Kidney glomerular epithelial cell (primary cell): ENCODE measurements around the gene NLRP8.
"Not testable (repeated sequence)": the region's sequence is repeated elsewhere in the genome, so short reads cannot be mapped to it uniquely, and the experiment has no call there.

ENCODE experiments used
- DNase-seq: peaks from one replicate; lab custom pipeline; 2025; lab: John Stamatoyannopoulos, UW

The NLRP8 gene

DNA sequence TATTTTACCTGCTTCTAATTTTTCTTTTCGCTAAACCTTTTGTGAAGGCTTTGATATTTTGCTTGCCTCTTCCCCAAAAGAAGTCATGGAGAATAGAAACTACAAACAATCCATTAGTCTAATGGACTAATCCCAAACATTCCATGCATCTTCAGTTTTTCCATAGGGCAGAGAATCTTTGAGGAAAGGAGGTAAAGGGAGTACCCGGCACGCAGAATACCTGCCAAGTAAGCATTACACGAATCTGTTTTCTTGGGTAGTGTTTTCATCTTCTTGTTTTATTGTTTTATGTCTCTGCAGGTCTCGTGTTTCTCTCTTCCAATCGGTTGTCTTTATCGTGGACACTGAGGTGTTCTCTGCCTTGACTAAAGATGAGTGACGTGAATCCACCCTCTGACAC, at the start of gene NLRP8:
Gene NLRP8 (plus strand): TSS at position 301 of the 400 bp plus-strand sequence.
- DNase-seq, result no peak

DNA sequence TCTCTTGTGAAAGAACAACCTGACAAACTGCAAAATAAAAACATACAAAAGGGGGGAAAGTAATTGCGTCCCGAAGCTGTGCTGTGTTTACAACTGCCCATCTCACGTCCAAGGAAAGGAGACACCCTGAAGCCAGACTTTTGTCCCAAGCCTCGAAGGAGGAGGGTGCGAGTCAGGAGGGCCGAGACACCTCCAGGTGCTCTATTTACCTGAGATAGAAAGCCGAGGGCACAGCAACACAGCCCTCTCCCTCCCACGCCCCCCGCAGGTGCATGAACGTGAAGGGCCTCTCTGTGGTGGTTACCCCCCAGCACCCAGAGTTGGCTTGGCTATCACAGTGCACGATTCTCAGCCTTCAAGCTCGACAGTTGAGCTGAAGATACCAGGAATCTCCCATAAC, 48.7 kb upstream of the NLRP8 start:
- DNase-seq, result no peak

DNA sequence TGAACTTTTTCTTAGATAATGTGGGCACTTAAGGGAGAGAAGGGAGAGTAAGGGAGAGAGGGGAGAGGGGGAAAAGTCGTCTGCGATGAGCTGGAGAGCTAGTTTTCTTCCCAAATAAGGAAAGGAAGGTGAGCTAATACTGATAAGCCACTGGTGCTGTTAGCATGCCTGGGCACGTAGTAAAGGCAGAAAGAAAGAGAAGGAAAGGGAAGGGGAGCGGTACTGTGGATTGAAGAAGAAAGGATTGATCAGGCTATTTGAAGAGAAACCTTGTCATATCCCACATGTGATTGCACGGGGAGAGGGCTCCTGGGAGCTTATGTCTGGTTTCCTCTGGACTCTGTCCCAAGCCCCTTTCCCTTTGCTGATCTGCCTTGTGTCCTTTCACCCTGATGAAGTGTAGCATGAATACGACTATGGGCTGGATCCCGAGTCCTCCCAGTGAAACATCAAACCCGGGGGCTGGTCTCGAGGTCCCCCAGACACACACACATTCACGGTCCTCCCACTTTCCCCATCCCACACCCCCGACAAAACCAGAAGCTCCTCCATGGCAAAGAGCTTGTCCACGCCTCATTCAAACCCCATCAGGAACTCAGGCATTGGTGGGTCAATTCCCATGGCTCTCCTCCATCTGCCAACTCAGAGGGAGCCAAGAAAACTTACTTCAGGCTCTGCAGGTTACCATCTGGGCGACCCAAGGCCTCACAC, 46.1 kb upstream of the NLRP8 start:
- DNase-seq, result no peak

DNA sequence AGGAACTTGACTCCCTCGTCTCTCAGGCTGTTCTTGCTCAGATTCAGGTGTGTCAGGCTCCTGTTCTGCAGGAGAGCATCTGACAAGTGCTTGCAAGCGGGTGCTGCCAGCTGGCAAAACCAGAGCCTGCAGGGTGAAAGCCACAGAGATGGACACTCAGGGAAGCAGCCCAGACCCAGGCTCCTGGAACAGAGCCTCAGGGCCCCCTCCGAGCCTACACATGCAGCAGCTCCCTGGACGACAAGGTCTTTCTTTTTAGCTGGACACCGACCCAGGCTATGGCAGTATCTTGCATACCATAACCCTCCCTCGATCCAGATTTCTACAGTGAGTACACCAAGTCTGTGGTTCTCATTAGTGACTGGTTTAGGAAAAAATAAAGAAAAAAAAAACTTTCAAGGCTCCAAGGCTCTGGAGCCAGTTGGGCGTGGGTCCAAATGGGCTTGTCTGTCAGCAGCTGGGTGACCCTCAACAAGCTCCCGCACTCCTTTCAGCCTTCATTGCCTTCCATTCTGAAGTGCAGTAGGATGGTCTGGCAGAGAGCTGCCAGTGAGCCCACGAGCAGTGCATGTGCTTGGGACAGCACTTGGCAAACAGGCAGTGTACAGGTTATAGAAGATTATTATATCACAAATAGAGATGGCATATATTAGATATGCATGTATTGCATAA, 45.4 kb upstream of the NLRP8 start:
- DNase-seq, result no peak

DNA sequence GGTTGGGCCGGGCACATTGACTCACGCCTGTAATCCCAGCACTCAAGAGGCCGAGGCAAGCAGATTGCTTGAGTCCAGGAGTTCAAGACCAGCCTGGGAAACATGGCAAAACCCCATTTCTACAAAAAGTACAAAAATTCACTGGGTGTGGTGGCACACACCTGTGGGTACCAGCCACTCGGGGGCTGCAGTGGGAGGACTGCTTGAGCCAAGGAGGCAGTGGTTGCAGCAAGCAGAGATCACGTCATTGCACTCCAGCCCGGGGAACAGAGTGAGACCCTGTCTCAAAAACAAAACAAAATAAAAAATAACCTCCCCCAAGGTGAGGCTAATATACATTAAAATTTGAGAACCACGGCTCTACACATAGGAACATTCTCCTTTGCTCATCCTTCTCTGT, 40.3 kb upstream of the NLRP8 start:
- no peak for DNase-seq

DNA sequence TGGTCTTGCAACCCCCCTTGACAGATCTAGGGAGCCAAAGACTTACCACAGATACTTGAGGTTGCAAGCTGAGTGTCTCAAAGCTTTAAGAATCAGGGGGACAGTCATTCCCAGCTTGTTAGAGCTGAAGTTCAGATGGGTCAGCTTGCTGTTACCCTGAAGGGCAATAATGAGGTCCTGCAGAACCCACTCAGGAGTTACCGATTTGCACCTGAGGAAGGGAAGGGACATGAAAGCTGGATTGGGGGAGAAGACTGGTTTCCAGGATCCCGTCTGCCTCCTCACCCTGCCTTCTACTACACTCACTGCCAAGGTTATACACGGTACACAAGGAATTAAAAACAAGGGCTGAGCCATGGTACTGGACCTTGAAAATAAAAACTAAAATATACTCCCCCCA, 39.9 kb upstream of the NLRP8 start:
- DNase-seq, result no peak

DNA sequence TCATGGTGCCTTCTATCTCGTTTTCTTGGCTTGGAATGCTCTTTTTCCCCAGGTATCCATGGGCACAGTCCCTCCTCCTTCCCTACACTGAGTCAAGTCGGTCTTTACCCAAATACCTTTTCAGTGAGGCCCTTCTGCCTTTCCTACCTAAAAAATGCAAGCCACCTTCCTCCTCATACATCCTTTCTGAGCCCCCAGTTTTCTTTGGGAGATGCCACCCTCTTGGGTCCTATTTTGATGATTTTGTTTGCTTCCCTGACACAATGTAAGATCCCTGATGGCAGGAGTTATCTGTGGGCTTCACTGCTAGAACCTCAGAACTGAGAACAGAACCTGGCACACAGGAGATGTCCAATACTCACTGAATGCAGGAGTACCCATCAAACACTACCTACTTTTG, 37.8 kb upstream of the NLRP8 start:
- DNase-seq, result no peak

DNA sequence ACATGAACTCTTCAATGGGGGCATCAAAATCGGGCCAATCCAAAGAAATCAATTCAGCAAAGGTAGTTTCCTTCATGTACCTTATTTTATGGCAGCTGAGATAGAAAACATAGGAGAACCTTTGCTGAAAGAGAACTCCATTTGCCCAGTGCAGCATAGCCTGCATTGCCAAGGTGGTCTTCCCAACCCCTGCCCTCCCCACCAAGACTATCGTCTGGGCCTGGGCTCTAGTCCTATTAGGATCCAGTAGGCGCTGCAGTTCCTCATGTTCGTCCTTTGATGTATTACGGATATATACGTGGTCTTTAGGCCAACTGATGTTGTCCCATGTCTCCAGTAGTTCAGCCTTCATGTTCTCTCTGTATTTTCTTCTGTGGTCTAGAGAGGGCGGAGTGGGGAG, 34.7 kb upstream of the NLRP8 start:
- no peak for DNase-seq

DNA sequence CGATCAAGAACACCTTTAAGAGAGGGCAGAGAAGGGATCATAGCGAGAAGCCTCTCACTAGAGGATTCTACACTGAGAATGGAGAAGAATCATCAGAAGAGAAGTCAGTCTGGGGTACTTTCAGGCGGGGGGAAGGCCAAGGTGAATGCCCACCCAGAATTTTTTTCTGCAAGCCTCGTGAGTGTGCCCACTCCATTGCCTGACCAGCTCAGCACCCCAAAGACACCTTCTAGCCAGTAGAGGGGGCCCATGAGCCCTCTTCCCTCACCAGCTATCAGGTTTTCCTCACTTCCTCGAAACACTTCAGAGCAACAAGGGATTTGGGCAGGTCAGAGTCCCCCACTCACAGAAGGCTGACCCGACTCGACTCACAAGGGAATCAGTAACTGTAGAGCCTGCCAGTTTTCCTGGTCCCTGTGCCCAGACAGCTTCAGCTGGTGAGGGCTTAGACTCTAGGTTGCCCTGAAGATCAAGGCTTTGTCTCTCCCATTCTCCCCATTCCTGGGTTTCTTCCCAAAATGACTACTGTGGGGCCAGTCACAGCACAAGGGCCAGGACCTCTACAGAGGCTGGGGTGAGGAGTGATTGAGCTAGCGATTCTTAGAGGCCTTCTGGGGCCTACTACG, 33.9 kb upstream of the NLRP8 start:
- no peak for DNase-seq

DNA sequence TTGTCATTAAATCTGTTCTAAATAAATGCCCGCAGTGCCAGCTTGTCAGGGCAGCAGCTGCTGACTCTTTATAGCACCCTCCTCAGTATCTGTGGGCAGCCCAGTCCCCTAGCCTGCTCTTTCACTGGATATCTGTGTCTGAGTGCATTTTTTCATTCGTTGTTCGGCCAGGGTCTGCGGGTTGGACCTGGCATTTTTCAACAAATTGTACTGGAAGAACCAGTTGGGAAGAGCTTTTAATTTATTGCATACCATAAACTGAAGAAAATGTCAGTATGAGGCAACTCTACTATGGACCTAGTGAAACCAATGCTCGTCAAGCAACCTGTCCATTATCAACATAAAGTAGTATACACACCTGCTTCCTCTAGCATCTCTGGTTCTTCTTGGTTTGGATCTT, 24.1 kb upstream of the NLRP8 start:
- DNase-seq, result no peak

DNA sequence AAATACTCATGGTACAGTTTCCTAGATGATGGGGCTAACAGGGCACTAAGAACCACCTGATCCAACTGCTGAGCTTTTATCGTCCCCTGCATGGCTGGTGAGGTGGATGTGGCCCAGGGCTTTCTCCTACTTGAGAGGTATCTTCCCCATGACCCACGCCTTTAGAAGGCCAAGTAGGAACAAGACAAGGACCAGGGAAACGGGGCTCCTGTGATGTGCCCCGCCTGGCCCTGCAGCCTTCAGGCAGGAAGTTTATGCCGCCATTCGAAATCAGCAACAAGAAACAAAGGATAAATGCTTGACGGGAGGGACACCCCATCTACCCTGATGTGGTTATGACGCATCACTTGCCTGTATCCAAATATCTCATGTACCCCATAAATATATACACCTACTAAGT, 19.6 kb upstream of the NLRP8 start:
- no peak for DNase-seq

DNA sequence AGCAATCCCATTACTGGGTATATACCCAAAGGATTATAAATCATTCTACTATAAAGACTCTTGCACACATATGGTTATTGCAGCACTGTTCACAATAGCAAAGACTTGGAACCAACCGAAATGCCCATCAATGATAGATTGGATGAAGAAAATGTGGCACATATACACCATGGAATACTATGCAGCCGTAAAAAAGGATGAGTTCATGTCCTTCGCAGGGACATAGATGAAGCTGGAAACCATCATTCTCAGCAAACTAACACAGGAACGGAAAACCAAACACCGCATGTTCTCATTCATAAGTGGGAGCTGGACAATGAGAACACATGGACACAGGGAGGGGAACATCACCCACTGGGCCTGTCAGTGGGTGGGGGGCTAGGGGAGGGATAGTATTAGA, 18.4 kb upstream of the NLRP8 start:
- not testable (repeated sequence) for DNase-seq

DNA sequence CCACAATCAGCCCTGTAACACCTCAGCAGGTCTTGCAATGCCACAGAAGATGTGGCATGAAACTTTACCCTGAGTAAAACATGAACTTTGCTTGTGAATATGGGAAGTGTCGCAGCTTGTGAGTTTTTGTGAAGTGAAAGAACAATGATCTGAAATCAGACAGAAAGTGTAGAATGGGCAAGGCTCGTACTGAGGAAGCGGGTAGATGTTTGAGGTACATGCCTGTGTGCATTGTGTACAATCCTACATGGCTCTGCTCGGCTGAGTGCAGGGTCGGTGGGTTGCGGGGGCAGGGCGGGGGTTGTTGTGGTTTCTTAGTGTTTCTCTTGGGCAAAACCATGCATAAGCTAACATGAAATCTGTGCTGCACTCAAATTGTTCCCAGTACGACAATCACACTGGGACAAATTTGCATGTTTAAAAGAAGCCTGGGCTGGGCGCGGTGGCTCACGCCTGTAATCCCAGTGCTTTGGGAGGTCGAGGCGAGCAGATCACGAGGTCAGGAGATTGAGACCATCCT, 16.6 kb upstream of the NLRP8 start:
- no peak for DNase-seq

DNA sequence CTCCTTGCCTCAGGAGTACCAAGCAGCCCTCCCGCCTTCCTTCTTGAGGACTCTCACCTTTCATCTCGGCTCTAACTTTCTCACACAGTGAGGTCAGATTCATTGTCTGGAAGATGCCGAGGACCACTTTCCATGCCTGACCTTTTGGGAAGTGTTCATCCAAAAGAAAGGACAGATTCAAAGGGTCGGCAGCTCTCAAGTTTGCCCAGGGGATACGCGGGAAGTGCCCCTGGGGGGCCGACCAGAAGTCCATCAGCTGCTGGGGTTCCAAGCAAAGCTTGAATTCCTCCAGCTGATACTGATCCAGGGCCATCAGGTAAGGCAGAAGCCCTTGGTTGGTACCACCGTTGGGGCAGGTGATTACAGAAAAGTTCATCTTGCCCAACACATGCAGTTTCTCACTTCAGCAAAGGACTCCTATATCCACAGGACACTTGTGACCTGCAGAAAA, 15.7 kb upstream of the NLRP8 start, which contains the start of gene NLRP13:
Gene NLRP13 (minus strand): TSS at position 401 of the 451 bp plus-strand sequence. CDS start 25 bp downstream, at position 376.
- no peak for DNase-seq

DNA sequence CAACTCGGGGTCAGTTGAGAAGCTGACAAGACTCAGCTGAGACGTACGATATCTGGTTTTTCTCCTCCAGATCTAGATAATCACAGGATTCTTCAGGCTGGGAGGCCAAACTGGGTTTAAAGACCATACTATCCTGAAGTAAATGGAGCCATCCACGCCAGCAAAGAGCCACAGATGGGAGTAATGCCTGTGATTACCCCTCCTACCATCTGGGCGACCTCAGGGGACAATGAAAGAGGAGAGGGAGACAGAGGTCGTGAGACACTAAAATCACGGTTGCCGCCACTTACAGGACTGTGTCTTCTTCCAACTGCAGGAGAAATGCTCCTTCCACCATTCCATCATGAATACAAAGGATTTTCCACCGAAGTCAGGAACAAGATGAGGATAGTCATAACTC, 12.4 kb upstream of the NLRP8 start:
- no peak for DNase-seq

DNA sequence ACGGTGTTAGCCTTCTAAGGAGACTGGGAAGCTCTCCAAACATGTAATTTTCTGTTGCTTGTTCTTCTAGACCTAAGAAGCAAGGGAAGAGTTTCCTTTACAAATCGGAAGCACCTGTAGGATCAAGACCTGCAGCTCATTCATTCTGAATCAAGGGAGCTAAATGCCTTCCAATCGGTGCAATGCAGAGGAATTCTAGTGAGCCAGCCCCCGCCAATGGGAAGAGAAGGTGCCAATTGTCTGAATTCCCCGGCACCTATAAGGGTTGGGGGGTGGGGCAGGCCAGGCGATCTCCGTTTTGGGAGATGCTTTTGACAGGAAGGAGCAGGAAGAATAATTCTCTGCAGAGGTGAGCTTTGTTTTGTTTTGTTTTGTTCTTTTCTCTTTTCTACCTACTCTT, 8.4 kb upstream of the NLRP8 start:
- no peak for DNase-seq

DNA sequence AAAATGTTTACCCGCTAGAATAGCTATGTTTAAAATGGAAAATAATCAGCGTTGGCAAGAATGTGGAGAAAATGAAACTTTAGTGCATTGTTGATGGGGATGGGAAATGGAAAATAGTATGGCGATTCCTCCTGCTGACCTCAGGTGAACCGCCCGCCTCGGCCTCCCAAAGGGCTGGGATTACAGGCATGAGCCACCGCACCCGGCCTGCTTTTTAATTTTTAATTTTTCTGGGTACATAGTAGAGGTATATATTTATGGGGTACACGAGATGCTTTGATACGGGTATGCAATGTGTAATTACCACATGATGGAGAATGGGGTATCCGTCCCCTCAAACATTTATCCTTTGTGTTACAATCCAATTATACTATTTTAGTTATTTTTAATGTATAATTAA, 7.3 kb upstream of the NLRP8 start:
- no peak for DNase-seq

DNA sequence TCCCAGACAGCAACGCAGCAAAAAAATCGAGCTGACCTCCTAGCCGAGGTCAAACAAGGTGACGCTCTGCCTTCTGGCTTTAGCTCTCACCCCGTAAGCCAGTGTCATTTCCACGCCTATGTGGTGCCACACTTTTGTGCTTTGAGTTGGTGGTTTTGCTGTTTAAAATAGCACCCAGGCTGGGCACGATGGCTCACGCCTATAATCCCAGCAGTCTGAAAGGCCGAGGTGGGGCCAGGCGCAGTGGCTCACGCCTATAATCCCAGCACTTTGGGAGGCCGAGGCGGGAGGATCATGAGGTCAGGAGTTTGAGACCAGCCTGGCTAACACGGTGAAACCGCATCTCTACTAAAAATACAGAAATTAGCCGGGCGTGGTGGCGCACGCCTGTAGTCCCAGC, 2.9 kb downstream of the NLRP8 start:
- DNase-seq, result not testable (repeated sequence)

DNA sequence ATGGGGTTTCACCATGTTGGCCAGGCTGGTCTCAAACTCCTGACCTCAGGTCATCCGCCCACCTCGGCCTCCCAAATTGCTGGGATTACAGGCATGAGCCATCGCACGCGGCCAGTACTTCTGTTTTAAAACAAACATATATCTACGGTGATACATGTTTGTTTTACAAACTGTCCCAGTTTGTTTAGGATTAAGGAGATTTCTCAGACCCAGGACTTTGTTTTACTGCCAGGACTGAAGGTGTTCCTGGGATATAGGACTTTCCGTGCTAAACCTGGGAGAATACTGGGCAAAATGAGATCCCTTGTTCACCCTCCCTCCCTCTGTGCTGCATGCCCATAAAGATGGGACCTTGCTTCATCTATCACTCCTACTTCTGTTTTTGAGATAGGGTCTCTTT, 8.8 kb downstream of the NLRP8 start:
- no peak for DNase-seq

DNA sequence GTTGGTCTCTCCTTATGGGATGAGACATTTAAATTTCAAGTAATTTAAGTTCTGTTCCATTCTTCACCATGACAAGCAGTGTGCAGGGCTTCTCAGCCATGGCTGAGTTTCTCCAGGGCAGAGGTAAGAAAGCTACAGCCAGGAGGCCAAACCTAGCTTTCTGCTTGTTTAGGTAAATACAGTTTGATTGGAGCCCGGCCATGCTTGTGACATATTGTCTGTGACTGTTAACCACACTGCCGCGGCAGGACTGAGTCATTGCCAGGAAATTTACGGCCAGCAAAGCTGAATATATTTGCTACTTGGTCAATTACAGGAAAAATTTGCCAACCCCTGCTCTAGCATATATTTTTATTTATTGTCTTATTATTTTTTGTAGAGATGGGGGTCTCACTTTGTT, 10.7 kb downstream of the NLRP8 start:
- peak; percentile 0 for DNase-seq

DNA sequence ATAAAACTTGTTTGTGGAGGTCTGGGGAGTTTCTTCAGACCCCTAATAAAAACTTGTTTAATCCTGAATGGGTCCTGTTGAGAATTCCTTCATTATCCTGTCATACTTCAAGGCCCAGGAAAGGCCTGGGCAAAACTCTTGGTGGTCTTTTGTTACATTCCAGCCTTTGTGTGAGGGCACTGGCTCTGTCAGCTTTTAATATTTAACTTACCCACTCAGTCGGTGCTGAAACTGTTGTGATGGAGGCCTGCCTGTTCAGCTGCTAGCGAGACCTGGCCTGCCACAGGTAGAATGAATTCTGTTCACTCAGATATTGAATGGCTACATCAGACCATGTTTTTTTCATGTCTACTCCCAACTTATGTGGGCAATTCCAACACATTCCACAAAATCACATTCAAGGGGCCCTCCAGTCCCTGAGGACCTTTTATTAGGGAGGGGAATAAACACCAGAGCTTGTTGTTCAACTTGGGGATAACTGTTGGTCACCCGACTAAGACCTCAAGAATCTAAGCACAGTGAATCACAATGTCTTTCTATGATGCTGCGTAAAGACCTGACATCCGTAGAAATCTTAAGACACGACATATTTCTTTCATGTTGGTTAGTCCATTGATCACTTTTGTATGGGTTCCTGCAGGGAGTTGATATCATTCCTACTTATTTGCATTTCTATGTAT, 12.5 kb downstream of the NLRP8 start:
- no peak for DNase-seq

DNA sequence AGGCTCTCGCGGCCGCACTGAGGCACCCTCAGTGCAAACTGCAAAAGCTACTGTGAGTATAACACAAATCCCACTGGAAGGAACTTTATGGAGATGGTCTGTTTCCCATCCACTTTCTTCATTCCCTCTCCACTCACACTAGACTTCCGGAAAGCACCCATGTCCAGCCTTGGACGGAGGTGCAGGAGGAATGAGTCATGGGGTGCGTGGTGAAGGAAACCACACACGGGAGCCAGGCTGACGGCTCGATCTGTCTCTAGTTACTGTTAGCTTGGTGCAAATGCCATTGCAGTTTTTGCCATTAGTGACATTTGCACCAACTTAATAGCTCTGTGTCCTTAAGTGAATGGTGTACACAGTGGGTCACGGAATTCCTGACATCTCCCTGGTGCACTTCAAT, 14.6 kb downstream of the NLRP8 start:
- DNase-seq, result no peak
